HG03175 (cell line): ENCODE data around the gene ANKRD28.
A peak's percentile ranks its signal among the peaks of the same experiment; 100 is the strongest.

ENCODE experiments used
- ATAC-seq: cut with Tn5 transposase; IDR thresholded peaks from one replicate; pipeline ENCODE4 v1.9.1; 2021; ENCODE audit warnings: mild to moderate bottlenecking, moderate library complexity; ENCODE audit not compliant: unreplicated experiment

Gene ANKRD28

GRCh38 chr3:15804553-15805095 is 6.8 kb upstream of the ANKRD28 start:
- ATAC-seq = peak; percentile 51

DNA sequence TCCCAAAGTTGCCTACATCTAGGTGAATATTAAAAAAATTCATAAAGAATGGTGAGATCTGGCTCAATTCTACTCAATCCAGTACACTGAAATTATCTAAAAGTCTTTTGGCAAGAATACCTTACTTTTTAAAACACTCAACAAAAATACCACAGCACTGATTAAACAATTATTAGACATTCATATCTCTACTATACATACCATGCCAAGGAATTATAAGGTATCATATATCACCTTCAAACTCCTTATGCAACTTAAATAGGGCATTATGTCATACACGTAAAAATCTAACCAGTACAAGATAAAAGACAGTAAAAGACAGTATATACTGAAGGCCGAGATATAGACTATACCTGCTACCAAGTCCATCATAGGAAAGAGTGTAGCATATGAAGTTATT is 6.1 kb upstream of the ANKRD28 start:
- no peak for ATAC-seq

GRCh38 chr3:15801298-15801697 is 3.5 kb upstream of the ANKRD28 start:
- ATAC-seq = no peak

GRCh38 chr3:15800780-15801179 is 3.0 kb upstream of the ANKRD28 start:
- ATAC-seq = no peak

- no peak for ATAC-seq
Observed at GRCh38 chr3:15800327-15800726, 2.5 kb upstream of the ANKRD28 start.

GRCh38 chr3:15798533-15799245 is 910 bp upstream of the ANKRD28 start:
- ATAC-seq = no peak

DNA sequence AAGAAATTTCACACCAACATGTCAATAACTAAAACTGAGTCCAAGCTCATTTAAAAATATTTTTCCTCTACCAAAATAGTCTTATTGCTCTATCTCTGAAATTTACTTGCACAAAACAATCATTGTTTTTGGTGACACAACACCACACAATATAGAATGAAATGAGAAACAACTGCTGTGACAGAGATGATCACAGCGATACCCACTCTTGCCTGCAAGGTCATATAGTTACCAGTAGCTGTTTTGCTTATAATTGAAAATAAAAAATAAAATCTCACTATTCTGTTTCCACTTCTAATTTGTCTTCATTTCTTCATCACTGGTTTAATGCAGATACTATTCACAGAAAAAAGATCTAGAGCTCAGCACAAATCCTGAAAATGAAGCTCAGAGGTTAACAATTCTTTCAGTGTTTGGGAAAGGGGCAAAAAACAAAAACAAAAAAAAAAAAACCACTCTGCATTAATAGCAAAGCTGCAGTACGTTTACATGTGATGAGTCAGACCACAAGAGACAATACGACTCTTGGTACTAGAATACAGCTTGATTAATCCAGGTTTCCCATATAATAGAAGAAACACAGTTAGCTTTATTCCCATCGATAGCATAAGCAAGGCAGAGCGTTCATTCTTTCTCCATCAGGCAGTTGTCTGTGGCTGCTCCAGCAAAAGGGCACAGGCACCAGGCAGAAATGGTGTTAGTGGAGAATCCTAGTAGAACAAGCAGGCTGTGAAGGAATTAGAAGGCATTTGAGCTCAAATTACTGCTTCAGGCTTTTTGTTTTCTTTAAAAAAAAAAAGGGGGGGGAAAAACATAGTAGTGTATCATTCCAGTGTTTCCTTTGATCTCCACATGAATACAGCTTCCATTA is 773 bp downstream of the ANKRD28 start:
- ATAC-seq = peak; percentile 36

DNA sequence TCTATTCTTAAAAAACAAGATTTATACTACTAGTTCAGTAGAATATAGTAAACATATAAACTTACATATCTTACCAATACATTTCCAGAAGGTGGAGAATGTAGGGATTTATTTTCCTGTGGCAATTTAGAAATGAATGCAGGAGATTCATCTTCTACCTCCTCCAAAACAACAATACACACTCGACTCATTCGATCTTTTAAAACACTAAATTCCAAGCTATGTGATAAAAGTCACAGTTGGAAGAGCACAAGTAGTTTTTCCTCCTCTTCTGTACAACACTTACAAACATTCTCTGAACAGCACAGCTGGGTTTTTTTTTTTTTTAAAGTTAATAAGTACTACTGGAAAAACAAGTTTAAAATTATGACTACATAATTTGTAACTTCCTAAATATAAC is 1.4 kb downstream of the ANKRD28 start:
- no peak for ATAC-seq

DNA sequence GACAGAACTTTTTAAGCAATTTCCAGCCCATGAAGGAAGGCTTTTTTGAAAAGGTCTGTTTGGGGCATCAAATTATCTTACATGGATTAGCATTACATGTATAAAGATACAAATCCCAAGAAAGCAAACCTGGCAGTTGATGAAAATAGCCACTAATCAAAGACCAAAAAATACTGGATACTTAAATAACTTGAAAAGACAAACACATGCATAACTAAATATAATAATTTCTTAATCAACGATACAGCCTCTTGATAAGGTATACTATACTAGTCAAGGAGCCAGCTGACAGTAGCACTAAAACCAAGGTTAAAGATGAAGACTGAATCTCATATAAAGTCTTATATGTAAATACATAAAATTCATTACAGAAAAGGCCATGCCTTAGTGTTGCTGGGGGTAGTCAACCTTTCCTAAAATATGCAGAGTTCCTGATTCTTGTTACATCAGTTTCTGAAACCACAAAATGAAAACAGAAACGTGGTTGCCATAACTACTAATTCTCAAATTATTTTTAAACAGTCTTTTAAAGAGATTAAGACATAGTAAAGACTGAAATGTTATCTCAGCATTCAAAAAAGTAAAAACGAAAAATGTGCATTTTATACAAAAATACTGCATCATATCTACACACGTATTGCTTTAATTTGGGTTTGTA is 2.0 kb downstream of the ANKRD28 start:
- peak; percentile 44 for ATAC-seq

DNA sequence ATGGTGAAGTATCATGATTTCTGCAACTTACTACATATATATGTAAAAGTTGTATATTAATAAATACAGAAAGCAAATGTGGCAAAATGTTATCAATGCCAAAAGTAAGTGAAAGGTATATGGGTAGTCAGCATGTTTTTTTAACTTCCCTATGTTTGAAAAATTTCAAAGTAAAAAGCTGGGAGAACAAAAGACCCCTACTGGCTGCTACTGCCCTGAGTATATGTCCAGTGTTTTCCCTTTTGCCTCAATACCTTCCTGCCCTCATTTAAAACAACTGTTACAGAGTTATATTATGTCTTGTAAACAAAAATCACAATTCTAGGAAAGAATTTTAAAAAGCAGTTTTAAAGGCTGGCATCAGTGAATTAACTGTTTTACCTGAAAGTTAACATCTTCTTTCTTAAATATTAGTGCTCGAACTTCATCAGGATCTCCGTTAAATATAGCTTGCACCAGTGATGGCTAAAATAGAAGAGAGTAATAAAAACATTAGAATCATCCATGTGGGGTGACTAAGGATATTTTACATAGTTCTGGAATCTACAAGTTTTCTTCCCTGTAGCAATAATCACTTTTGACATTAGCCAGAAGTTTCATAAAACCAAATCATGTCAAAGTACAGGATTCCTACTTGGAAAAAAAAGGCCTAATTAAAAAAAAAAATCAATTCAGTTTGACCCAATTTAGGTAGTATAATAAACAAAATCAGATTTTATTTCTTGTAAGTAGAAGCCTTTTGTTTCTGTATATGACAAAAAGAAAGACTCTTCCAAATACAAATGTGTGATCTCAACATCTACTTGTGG is 2.7 kb downstream of the ANKRD28 start:
- no peak for ATAC-seq

- ATAC-seq = peak; percentile 38
Observed at GRCh38 chr3:15794303-15794771, 3.4 kb downstream of the ANKRD28 start.

- no peak for ATAC-seq
Observed at GRCh38 chr3:15791525-15791924, 6.3 kb downstream of the ANKRD28 start.

- ATAC-seq = no peak
Observed at GRCh38 chr3:15787941-15788340, 9.8 kb downstream of the ANKRD28 start.

- no peak for ATAC-seq
Observed at GRCh38 chr3:15787526-15787925, 10.3 kb downstream of the ANKRD28 start.

GRCh38 chr3:15783361-15783969 is 14.3 kb downstream of the ANKRD28 start:
- no peak for ATAC-seq

DNA sequence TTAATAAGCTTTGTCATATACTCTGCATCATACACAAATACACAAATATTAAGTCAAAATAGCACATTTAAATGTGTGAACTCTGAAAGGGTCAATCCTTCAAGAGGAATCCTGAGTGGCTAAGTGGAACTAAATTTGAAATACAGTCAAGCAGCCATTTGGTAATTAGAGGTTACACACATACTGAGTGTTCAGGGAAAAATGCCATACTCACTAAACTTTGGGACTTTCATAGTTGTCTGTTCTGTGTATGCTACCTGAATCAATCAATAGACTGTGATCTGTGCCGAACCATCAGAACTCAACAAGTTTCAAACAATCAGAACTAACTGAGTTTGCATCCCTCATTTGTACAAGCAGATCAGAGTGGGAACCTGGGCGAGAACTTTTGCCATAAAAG is 15.3 kb downstream of the ANKRD28 start:
- no peak for ATAC-seq

GRCh38 chr3:15781637-15782402 is 16.0 kb downstream of the ANKRD28 start:
- no peak for ATAC-seq

DNA sequence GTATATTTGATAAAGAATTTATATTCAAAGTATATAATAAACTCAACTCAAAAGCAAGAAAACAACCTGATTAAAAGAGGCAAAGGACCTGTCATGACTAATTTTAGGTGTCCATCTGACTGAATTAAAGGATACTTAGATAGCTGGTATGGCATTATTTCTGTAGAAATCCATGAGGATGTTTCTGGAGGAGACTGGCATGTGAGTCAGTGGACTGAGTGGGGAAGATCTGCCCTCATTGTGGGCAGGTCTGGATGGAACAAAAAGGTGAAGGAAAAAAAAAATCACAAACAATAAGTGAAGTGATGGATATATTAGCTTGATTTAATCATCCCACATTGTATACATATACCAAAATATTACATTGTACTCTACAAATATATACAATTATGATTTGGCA is 16.6 kb downstream of the ANKRD28 start:
- ATAC-seq = no peak

DNA sequence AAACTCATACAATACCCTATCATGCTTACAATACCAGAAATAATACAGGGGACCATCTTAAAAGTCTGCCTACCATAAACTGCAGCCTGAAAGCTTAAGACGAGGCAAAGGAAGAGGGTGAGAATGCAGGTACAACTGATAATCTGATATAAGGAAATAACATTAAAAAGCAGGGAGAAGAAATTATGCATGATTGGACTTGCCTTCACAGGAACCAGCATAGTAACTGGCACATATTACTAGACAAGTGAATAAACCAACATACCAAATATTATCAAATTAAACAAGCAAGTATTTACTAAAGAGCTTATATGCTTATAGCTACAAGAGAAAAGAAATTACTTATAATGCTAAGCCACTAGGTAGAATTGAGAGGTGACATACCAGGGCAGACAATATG is 18.7 kb downstream of the ANKRD28 start:
- ATAC-seq = no peak
